Measurements from ENCODE around the gene CPM. TPM values are rescaled to one million over a fixed set of nuclear protein-coding genes. Genes with fewer than 3 reads are reported as not detected.

CPM gene
- total RNA-seq, 1 experiment from 2014 or later = 0.96 TPM

DNA sequence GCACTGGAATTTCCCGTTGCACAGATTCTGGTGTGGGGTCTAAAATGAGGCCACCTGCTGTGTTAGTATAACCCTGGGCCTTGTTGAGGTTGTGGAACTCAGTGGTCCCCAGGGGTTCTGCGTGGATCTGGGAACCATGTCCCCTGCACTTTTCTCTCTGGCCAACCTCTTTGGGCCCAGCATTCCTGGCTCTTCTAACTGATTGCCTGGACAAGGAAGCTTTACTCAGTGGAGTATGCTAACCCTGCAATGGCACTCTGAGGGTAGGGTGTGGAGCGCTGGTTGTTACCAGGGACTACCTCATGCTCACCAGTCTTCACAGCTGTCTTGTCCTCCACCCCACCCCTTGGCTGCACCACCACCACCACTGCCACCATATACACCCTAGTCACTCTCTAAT, 39.2 kb downstream of the CPM start (continued):
- no peak for TF ChIP-seq RELA (CRISPR knock-in tag; IDR thresholded peaks at IDR 0.05; ENCODE audit: borderline replicate concordance)
- no peak for TF ChIP-seq NR1H2 (CRISPR knock-in tag; IDR thresholded peaks at IDR 0.05)
- TF ChIP-seq KAT7 (CRISPR knock-in tag; IDR thresholded peaks at IDR 0.05; ENCODE audit: borderline replicate concordance) = no peak

DNA sequence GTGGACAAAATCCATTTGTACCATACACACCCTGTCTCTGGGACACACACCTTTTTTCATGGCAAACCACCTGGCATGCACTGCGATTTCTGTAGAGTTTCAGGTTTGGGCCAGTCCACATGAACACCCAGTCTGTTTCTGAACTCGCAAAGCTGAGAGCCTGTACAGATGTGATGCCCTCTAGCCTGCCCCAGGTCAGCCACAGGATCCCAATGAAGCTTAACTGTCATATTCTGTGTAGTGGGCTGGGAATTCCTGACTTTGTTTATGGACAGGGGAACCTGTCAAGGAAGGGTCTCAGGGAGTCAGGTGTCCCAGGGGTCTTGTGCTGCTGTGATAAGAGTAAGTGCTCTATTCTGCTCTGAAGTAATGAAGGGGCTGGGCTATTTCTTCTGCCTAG, 39.8 kb downstream of the CPM start:
- CTCF ChIA-PET = no interaction called here
- POLR2A ChIA-PET = no interaction called here
- Mint-ChIP-seq H3K9me3 (no peaks in the 10 kb centered on the region), H3K4me1 (no peaks in the 10 kb centered on the region), H3K4me3 (no peak overlapping the region), H3K36me3 (no peaks in the 10 kb centered on the region), H3K27me3 (ENCODE audit: low read depth) (no peaks in the 10 kb centered on the region), H3K27ac (no peak overlapping the region)
- ATAC-seq (no peak), DNase-seq (ENCODE audit: low spot score) (no peak)
- TF ChIP-seq, protein P1, sequence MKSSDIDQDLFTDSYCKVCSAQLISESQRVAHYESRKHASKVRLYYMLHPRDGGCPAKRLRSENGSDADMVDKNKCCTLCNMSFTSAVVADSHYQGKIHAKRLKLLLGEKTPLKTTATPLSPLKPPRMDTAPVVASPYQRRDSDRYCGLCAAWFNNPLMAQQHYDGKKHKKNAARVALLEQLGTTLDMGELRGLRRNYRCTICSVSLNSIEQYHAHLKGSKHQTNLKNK (CRISPR knock-in tag; IDR thresholded peaks at IDR 0.05) = no peak
- TF ChIP-seq, protein P2, sequence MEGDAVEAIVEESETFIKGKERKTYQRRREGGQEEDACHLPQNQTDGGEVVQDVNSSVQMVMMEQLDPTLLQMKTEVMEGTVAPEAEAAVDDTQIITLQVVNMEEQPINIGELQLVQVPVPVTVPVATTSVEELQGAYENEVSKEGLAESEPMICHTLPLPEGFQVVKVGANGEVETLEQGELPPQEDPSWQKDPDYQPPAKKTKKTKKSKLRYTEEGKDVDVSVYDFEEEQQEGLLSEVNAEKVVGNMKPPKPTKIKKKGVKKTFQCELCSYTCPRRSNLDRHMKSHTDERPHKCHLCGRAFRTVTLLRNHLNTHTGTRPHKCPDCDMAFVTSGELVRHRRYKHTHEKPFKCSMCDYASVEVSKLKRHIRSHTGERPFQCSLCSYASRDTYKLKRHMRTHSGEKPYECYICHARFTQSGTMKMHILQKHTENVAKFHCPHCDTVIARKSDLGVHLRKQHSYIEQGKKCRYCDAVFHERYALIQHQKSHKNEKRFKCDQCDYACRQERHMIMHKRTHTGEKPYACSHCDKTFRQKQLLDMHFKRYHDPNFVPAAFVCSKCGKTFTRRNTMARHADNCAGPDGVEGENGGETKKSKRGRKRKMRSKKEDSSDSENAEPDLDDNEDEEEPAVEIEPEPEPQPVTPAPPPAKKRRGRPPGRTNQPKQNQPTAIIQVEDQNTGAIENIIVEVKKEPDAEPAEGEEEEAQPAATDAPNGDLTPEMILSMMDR (IDR thresholded peaks at IDR 0.05) = no peak
- TF ChIP-seq ZBTB21 (CRISPR knock-in tag; IDR thresholded peaks at IDR 0.05; ENCODE audit: borderline replicate concordance) = no peak
- TF ChIP-seq RELA (CRISPR knock-in tag; IDR thresholded peaks at IDR 0.05; ENCODE audit: borderline replicate concordance) = no peak
- TF ChIP-seq ZNF317 (CRISPR knock-in tag; IDR thresholded peaks at IDR 0.05; ENCODE audit: borderline replicate concordance, low read depth) = no peak
- TF ChIP-seq ZNF396 (CRISPR knock-in tag; IDR thresholded peaks at IDR 0.05; ENCODE audit: borderline replicate concordance) = no peak
- no peak for TF ChIP-seq TP53 (CRISPR knock-in tag; IDR thresholded peaks at IDR 0.05)
- TF ChIP-seq TCF7 (CRISPR knock-in tag; IDR thresholded peaks at IDR 0.05; ENCODE audit: low read depth) = no peak
- TF ChIP-seq, protein P3, sequence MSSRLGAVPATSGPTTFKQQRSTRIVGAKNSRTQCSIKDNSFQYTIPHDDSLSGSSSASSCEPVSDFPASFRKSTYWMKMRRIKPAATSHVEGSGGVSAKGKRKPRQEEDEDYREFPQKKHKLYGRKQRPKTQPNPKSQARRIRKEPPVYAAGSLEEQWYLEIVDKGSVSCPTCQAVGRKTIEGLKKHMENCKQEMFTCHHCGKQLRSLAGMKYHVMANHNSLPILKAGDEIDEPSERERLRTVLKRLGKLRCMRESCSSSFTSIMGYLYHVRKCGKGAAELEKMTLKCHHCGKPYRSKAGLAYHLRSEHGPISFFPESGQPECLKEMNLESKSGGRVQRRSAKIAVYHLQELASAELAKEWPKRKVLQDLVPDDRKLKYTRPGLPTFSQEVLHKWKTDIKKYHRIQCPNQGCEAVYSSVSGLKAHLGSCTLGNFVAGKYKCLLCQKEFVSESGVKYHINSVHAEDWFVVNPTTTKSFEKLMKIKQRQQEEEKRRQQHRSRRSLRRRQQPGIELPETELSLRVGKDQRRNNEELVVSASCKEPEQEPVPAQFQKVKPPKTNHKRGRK (CRISPR knock-in tag; IDR thresholded peaks at IDR 0.05; ENCODE audit: borderline replicate concordance) = no peak
- no peak for TF ChIP-seq TEAD4 (CRISPR knock-in tag; IDR thresholded peaks at IDR 0.05)
- TF ChIP-seq, protein P4, sequence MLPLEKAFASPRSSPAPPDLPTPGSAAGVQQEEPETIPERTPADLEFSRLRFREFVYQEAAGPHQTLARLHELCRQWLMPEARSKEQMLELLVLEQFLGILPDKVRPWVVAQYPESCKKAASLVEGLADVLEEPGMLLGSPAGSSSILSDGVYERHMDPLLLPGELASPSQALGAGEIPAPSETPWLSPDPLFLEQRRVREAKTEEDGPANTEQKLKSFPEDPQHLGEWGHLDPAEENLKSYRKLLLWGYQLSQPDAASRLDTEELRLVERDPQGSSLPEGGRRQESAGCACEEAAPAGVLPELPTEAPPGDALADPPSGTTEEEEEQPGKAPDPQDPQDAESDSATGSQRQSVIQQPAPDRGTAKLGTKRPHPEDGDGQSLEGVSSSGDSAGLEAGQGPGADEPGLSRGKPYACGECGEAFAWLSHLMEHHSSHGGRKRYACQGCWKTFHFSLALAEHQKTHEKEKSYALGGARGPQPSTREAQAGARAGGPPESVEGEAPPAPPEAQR (CRISPR knock-in tag; IDR thresholded peaks at IDR 0.05) = no peak
- no peak for TF ChIP-seq ETV6 (CRISPR knock-in tag; IDR thresholded peaks at IDR 0.05)
- no peak for TF ChIP-seq OVOL2 (CRISPR knock-in tag; IDR thresholded peaks at IDR 0.05; ENCODE audit: borderline replicate concordance)
- no peak for TF ChIP-seq ELF4 (CRISPR knock-in tag; IDR thresholded peaks at IDR 0.05; ENCODE audit: low read depth)
- no peak for TF ChIP-seq JAZF1 (CRISPR knock-in tag; IDR thresholded peaks at IDR 0.05)
- TF ChIP-seq, protein P5, sequence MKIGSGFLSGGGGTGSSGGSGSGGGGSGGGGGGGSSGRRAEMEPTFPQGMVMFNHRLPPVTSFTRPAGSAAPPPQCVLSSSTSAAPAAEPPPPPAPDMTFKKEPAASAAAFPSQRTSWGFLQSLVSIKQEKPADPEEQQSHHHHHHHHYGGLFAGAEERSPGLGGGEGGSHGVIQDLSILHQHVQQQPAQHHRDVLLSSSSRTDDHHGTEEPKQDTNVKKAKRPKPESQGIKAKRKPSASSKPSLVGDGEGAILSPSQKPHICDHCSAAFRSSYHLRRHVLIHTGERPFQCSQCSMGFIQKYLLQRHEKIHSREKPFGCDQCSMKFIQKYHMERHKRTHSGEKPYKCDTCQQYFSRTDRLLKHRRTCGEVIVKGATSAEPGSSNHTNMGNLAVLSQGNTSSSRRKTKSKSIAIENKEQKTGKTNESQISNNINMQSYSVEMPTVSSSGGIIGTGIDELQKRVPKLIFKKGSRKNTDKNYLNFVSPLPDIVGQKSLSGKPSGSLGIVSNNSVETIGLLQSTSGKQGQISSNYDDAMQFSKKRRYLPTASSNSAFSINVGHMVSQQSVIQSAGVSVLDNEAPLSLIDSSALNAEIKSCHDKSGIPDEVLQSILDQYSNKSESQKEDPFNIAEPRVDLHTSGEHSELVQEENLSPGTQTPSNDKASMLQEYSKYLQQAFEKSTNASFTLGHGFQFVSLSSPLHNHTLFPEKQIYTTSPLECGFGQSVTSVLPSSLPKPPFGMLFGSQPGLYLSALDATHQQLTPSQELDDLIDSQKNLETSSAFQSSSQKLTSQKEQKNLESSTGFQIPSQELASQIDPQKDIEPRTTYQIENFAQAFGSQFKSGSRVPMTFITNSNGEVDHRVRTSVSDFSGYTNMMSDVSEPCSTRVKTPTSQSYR (CRISPR knock-in tag; IDR thresholded peaks at IDR 0.05) = no peak
- TF ChIP-seq SP1 (CRISPR knock-in tag; conservative IDR thresholded peaks at IDR 0.05) = no peak

All from WTC11 (cell line).